BLaER1 treated with 17β-estradiol and CSF1 and Interleukin-3, amounts not matched to agents 10 nM and 100 nM (cell line): ENCODE results near the gene TNIP3.
A peak's percentile ranks its signal among the peaks of the same experiment; 100 is the strongest.
"Not testable (repeated sequence)": the region's sequence is repeated elsewhere in the genome, so short reads cannot be mapped to it uniquely, and the experiment has no call there.

Experiments used
- H3K27ac ChIP-seq, 11 experiments: shearing (Covaris generic); formaldehyde crosslinking; 2 replicates each; pipeline ENCODE4 v1.8.1; 2022
- H3K27me3 ChIP-seq, 11 experiments: shearing (Covaris generic); formaldehyde crosslinking; 2 replicates each; pipeline ENCODE4 v1.8.1; 2022
- H3K36me3 ChIP-seq, 11 experiments: shearing (Covaris generic); formaldehyde crosslinking; 2 replicates each; pipeline ENCODE4 v1.8.1; 2022
- H3K4me1 ChIP-seq, 10 experiments: shearing (Covaris generic); formaldehyde crosslinking; 2 replicates each; pipeline ENCODE4 v1.8.1; 2022
- H3K4me2 ChIP-seq, 11 experiments: shearing (Covaris generic); formaldehyde crosslinking; 2 replicates each; pipeline ENCODE4 v1.8.1; 2022
- H3K4me3 ChIP-seq, 10 experiments: shearing (Covaris generic); formaldehyde crosslinking; 2 replicates each; pipeline ENCODE4 v1.8.1; 2022
- H3K9ac ChIP-seq, 11 experiments: shearing (Covaris generic); formaldehyde crosslinking; 2 replicates each; pipeline ENCODE4 v1.8.1; 2022
- H3K9me3 ChIP-seq, 11 experiments: shearing (Covaris generic); formaldehyde crosslinking; replicated peaks in 1 of 11; 2 replicates each; pipeline ENCODE4 v1.8.1; 2022
- H4K20me1 ChIP-seq, 11 experiments: shearing (Covaris generic); formaldehyde crosslinking; 2 replicates each; pipeline ENCODE4 v1.8.1; 2022
- Cebpa-rat ChIP-seq, 11 experiments: shearing (Covaris generic); IDR thresholded peaks; 2 replicates each; pipeline ENCODE4 v1.8.1; 2022

The TNIP3 gene

DNA sequence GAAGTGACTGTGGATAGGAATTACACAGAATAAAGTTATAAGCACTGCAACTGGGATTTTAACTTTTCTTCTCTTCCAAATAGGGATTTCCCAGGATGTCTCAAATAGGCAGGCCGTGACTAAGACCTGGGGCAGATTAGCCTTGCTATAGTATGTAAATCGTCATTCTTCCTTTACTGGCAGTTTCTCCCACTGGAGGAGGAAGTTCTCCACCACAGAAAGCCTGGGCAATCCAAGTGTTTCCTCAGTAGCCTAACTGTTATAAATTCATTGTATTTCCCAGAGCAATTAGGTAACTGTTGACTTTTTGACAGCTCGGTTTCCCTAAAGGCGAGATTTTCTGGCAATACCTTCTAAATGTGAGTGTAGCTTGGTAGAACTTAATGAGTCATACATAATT, at the start of gene TNIP3:
TNIP3 (minus strand) TSS at position 31 of the 400 bp plus-strand sequence. CDS start 196 bp downstream, outside the sequence.
- H3K4me3 ChIP-seq, result 0 out of 20 replicates have a peak within 1 kb of the TSS, but pooled peaks of 1 of the 10 experiments have one; percentile 6
- H3K4me2 ChIP-seq, result peak within 1 kb of the TSS in 10 of 11 experiments; percentile 6 to 81 (median 59); a peak in 11 of 22 replicates
- peaks cover 0 to 4% (median 0%) of the 10 kb centered on the region in 11 experiments; a peak in 1 of 22 replicates for H3K9me3 ChIP-seq
- no peak within 1 kb of the TSS for H3K27ac ChIP-seq
- peaks cover 0 to 68% (median 0%) of the 10 kb centered on the region in 11 experiments; a peak in 5 of 22 replicates for H3K27me3 ChIP-seq
- no peaks in the 10 kb centered on the region for H3K36me3 ChIP-seq
- no peak for TF ChIP-seq Cebpa-rat (IDR thresholded peaks at IDR 0.05)
- peaks cover 30 to 69% (median 55%) of the 10 kb centered on the region in 10 experiments for H3K4me1 ChIP-seq
- H4K20me1 ChIP-seq, result no peaks in the 10 kb centered on the region
- no peak within 1 kb of the TSS for H3K9ac ChIP-seq

DNA sequence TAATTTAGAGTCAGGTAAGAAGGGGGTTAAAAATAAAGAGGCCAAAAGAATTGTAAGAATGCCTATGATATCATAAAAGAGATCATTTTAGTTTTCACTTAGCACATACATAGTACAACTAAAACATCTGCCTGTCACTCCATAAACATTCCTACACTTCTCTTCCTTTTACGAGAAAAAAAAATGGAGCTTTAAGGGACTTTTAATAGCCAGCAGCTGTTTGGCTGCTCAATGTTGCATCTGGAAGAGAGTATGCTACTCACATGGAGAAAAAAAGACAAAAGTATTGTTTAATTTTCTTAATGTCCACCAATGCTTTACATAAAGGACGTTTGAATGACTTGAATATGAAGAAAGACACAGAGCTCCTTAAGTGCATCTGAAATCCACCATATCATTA, 48.7 kb upstream of the TNIP3 start:
- H3K9me3 ChIP-seq, result peaks cover 0 to 5% (median 0%) of the 10 kb centered on the region in 11 experiments; a peak in 1 of 22 replicates
- H3K27ac ChIP-seq, result no peak overlapping the region
- H3K4me1 ChIP-seq, result no peaks in the 10 kb centered on the region
- TF ChIP-seq Cebpa-rat (IDR thresholded peaks at IDR 0.05), result no peak
- H3K9ac ChIP-seq, result no peak overlapping the region
- H3K27me3 ChIP-seq, result no peaks in the 10 kb centered on the region
- no peaks in the 10 kb centered on the region for H3K36me3 ChIP-seq
- H4K20me1 ChIP-seq, result no peaks in the 10 kb centered on the region
- H3K4me3 ChIP-seq, result no peak overlapping the region
- H3K4me2 ChIP-seq, result no peak overlapping the region

DNA sequence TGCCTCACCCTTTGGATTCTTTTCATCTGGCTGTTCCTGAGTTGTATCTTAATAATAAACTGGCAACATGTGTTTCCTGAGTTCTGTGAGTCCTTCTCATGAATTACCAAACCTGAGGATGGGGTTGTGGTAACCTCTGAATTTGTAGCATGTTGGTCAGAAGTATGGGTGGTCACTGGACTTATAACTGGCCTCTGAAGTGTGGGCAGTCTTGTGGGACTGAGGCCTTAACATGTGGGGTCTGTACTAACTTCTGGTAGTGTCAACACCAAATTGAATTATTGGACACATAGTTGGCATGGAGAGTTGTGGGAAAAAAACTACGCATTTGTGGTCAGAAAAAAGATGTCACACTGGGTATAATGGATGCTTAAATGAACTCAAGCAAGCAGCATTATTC, 45.0 kb upstream of the TNIP3 start:
- TF ChIP-seq Cebpa-rat (IDR thresholded peaks at IDR 0.05), result no peak
- Histone ChIP-seq H3K9ac (no peak overlapping the region), H3K9me3 (peaks cover 0 to 5% (median 0%) of the 10 kb centered on the region in 11 experiments; a peak in 1 of 22 replicates), H3K27me3 (no peaks in the 10 kb centered on the region), H3K4me3 (no peak overlapping the region), H4K20me1 (no peaks in the 10 kb centered on the region), H3K27ac (no peak overlapping the region), H3K36me3 (no peaks in the 10 kb centered on the region), H3K4me1 (no peaks in the 10 kb centered on the region), H3K4me2 (no peak overlapping the region)

- H3K27me3 ChIP-seq, result no peaks in the 10 kb centered on the region
- H3K4me2 ChIP-seq, result no peak overlapping the region
- H3K9me3 ChIP-seq, result peaks cover 0 to 5% (median 0%) of the 10 kb centered on the region in 11 experiments; a peak in 1 of 22 replicates
- no peak for TF ChIP-seq Cebpa-rat (IDR thresholded peaks at IDR 0.05)
- H3K27ac ChIP-seq, result no peak overlapping the region
- H3K4me3 ChIP-seq, result no peak overlapping the region
- H3K36me3 ChIP-seq, result no peaks in the 10 kb centered on the region
- H3K9ac ChIP-seq, result no peak overlapping the region
- H3K4me1 ChIP-seq, result no peaks in the 10 kb centered on the region
- H4K20me1 ChIP-seq, result no peaks in the 10 kb centered on the region
Observed at GRCh38 chr4:121208244-121209007, 44.3 kb upstream of the TNIP3 start.

DNA sequence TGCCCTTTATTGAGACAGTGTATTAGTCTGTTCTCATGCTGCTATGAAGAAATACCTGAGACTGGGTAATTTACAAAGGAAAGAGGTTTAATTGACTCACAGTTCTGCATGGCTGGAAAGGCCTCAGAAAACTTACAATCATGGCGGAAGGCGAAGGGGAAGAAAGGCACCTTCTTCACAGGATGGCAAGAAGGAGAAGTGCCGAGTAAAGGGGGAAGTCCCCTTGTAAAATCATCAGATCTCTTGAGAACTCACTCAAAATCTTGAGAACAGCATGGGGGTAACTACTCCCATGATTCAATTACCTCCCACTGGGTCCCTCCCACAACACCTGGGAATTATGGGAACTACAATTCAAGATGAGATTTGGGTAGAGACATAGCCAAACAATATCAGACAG, 41.7 kb upstream of the TNIP3 start:
- not testable (repeated sequence) for H3K4me3 ChIP-seq, H3K9me3 ChIP-seq, H3K36me3 ChIP-seq, H3K27ac ChIP-seq, H3K4me1 ChIP-seq, H4K20me1 ChIP-seq, H3K27me3 ChIP-seq, H3K9ac ChIP-seq, H3K4me2 ChIP-seq

DNA sequence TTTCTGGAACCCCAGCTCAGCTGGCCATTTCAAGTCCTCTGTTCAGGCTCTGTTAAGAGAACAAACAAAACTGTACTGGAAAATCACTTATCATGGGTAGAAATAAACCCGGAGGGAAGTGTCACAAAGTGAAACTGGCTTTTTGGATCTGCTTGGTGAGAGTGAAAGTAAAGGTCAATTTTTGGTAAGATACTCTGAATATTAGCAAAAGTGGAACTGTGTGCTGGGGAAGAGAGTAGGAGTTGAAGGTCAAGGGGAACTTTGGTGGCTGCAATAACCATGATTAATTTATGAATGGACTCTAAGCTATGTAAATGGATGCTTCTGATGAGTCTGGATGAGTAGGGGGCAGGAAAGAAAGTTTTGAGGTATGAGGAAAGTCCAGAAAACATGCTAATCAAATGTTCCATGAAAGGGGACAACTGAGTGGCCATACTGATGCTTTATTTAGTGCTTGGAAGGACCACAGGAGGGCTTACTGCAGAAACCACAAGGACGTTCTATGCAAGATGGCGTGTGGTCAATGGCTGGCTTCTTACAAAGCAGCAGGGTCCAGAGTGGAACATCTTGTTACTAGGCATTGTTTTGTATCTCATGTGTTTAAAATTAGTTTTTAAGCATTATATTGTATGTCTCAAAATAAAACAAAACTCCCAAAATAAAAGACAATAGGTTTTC, 36.8 kb upstream of the TNIP3 start:
- TF ChIP-seq Cebpa-rat (IDR thresholded peaks at IDR 0.05), result no peak
- Histone ChIP-seq H3K9me3 (no peaks in the 10 kb centered on the region), H3K4me3 (no peak overlapping the region), H4K20me1 (no peaks in the 10 kb centered on the region), H3K27ac (no peak overlapping the region), H3K9ac (no peak overlapping the region), H3K27me3 (no peaks in the 10 kb centered on the region), H3K36me3 (no peaks in the 10 kb centered on the region), H3K4me2 (peak overlapping the region in 3 of 11 experiments; percentile 10 to 33 (median 21); a peak in 5 of 22 replicates), H3K4me1 (peaks cover 0 to 13% (median 0%) of the 10 kb centered on the region in 10 experiments; a peak in 3 of 20 replicates)

DNA sequence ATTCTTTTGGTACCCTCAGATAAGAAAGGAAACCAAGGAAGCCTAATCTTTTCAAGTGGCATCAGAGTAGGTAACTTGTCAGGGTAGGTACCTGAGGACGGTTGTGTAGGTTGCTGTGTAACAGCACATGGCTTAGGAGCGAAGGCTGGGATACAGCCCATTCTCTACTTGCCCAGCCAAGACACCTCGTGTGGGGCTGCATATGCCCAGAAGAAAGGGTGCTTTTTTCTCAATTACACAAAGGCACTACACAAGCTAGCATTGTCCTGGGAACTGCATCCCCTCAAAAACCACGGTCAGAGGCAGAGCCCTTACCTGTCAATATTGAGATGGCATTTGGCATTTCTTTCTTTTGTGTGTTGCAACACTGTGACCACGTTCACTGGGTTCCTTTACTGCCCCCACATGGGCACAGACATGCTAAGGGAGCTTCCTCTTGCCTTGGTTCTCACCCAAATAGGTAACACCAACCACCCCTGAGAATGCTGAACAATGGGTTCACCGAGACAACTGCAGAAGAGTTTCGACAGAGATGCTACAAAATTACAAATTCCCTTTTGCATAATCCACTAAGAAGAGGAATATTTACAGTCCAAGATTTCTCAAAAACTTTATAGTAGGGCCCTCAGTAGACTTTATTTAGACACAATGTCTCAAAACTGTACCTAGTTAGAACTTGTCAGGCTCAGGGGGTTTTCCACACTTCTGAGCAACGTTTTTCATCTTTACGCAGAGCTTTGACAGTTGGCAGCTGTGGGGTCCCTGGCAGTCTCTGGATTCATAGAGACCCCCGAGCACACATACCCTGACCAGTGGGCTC, 35.8 kb upstream of the TNIP3 start:
- no peak overlapping the region for H3K9ac ChIP-seq
- H4K20me1 ChIP-seq, result no peaks in the 10 kb centered on the region
- no peak overlapping the region for H3K27ac ChIP-seq
- H3K4me1 ChIP-seq, result peaks cover 0 to 13% (median 0%) of the 10 kb centered on the region in 10 experiments; a peak in 3 of 20 replicates
- no peak for TF ChIP-seq Cebpa-rat (IDR thresholded peaks at IDR 0.05)
- H3K9me3 ChIP-seq, result no peaks in the 10 kb centered on the region
- no peaks in the 10 kb centered on the region for H3K36me3 ChIP-seq
- peak overlapping the region in 2 of 11 experiments; percentile 10 to 21; a peak in 3 of 22 replicates for H3K4me2 ChIP-seq
- no peaks in the 10 kb centered on the region for H3K27me3 ChIP-seq
- no peak overlapping the region for H3K4me3 ChIP-seq

DNA sequence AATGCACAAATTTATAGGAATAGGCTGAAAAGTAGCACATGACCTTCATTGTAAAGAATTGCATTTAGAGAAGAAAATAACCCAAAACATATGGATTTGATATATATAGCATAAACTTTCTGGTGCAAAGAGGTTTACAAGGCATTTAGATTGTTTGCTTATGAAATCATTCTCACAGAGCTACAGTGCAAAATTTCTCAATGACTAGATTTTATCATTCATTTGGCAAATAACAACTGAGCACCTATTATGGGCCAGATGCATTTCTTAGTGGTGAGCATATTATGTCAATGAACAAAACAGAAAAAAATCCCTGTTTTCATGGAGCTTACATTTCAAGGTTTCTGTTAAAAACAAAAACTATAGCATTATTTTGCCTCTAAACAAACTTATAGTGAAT, 34.1 kb upstream of the TNIP3 start:
- Histone ChIP-seq H3K4me2 (no peak overlapping the region), H3K9ac (no peak overlapping the region), H4K20me1 (no peaks in the 10 kb centered on the region), H3K4me1 (peaks cover 0 to 13% (median 0%) of the 10 kb centered on the region in 10 experiments; a peak in 3 of 20 replicates), H3K9me3 (no peaks in the 10 kb centered on the region), H3K4me3 (no peak overlapping the region), H3K27me3 (no peaks in the 10 kb centered on the region), H3K36me3 (no peaks in the 10 kb centered on the region), H3K27ac (no peak overlapping the region)
- TF ChIP-seq Cebpa-rat (IDR thresholded peaks at IDR 0.05), result no peak

GRCh38 chr4:121195649-121196048, 31.5 kb upstream of the TNIP3 start:
- Histone ChIP-seq H3K4me2 (no peak overlapping the region), H3K9me3 (no peaks in the 10 kb centered on the region), H3K27me3 (peaks cover 0 to 2% (median 0%) of the 10 kb centered on the region in 11 experiments; a peak in 1 of 22 replicates), H3K27ac (no peak overlapping the region), H3K4me3 (no peak overlapping the region), H3K4me1 (peaks cover 0 to 8% (median 1%) of the 10 kb centered on the region in 10 experiments; a peak in 8 of 20 replicates), H3K36me3 (no peaks in the 10 kb centered on the region), H4K20me1 (no peaks in the 10 kb centered on the region), H3K9ac (no peak overlapping the region)
- TF ChIP-seq Cebpa-rat (IDR thresholded peaks at IDR 0.05), result no peak
